Esophagus (tissue), 2 donors: ENCODE results near the gene MID1. TPM values are rescaled to one million over a fixed set of nuclear protein-coding genes. Genes with fewer than 3 reads are reported as not detected.

ENCODE experiments used
- H3K27ac ChIP-seq, 2 donors: one replicate each; pipeline ENCODE4 v1.5.1; 2013; ENCODE audit warnings: low read depth in 2 of 2, mild to moderate bottlenecking in 2 of 2, inconsistent platforms in 1 of 2, low read length in 1 of 2, moderate library complexity in 1 of 2
- H3K27me3 ChIP-seq, 2 donors: one replicate each; pipeline ENCODE4 v1.6.1; 2013; ENCODE audit warnings: low read length in 2 of 2, control low read depth in 1 of 2, mild to moderate bottlenecking in 1 of 2; ENCODE audit not compliant: insufficient read depth in 2 of 2, control insufficient read depth in 1 of 2
- H3K36me3 ChIP-seq, 2 donors: one replicate each; pipeline ENCODE4 v1.6.1; 2013; ENCODE audit warnings: low read length in 1 of 2; ENCODE audit not compliant: control insufficient read depth in 2 of 2, insufficient read depth in 2 of 2
- H3K4me1 ChIP-seq, 2 donors: one replicate each; pipeline ENCODE4 v1.6.1; 2013; ENCODE audit warnings: low read length in 1 of 2; ENCODE audit not compliant: control insufficient read depth in 2 of 2, insufficient read depth in 2 of 2
- H3K4me3 ChIP-seq, 2 donors: one replicate each; pipeline ENCODE4 v1.5.1; 2013; ENCODE audit warnings: low read length in 2 of 2, mild to moderate bottlenecking in 2 of 2, low read depth in 1 of 2, moderate library complexity in 1 of 2
- H3K9me3 ChIP-seq, 2 donors: one replicate each; pipeline ENCODE4 v1.6.1; 2013; ENCODE audit warnings: mild to moderate bottlenecking in 2 of 2, low read depth in 1 of 2, low read length in 1 of 2, moderate library complexity in 1 of 2; ENCODE audit not compliant: control insufficient read depth in 2 of 2, insufficient read depth in 1 of 2
- WGBS, 2 donors: extraction: QIAGEN DNeasy Blood & Tissue Kit; methylation state at CpG; one replicate each; pipeline ENCODE4 v1.1.7; 2013; 5-methylcytosine and 5-hydroxymethylcytosine counted together
- polyA plus RNA-seq, 2 donors: library from polyadenylated mRNA; stranded (reverse); fragments of 200-250 nt; gene quantifications; one replicate each; pipeline ENCODE4 v1.2.3, GENCODE V29; 2013
- donor health status: healthy with polysubstance abuse.
- donor health status: Bipolar disorder and iron deficiency.

MID1 gene
- polyA plus RNA-seq, 2 donors: 4.6 to 4.7 TPM

DNA sequence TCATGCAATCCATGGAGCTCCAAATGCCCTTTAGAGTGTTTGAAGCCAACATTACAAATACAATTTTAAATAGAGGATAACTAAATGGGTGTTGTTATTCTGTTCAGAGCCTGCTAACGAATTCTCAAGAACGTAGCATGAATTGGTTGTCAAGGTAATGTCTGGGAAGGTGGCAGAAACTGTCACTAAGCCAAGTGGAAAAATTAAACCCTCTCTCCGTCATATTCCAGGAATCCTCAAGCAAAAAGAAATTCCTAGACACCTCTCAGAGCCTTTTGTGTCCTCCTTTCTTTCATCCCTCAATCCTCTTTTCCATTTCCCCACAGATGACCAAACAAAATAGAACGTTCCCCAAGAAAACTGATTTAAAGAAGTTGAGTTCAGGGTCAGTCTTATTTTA, 204.0 kb downstream of the MID1 start:
- WGBS, 2 donors: 79 to 85% methylated on average over 4 of the region's 4 CpGs

DNA sequence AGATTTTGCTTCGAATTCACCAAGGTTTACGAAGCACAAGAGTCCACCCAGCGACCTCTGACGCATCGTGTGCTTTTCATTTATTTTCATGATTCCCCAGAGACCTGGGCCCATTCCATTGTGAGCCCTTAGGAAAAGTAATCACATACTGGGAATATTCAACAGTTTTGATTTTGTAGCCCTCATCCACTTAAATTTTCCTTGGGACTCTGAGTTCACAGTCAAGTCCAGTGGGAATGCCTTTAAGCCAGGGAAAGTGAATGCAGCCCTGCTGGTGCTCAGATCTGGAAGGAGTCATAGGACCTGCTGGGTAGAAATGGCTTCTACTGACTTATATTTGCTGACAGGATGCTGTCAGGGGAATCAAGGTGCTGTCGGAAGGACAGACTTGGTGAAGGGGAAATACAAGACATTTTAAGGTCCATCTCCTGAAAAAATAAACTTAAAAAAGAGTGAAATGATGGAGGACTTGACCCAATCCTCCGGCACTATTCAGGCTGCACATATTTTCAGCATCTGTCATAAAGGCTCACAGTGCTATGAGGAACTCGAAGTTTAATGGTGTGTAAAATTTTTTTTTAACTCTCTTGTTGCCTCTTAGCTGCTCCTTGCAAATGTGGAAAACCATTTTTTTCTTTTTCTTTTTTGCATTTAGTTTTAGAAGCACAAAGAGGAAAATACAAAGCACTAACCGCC, 204.9 kb downstream of the MID1 start:
- Histone ChIP-seq H3K36me3 (no peaks in the 10 kb centered on the region), H3K27ac (no peak overlapping the region), H3K4me1 (no peaks in the 10 kb centered on the region), H3K4me3 (no peak overlapping the region), H3K27me3 (no peaks in the 10 kb centered on the region), H3K9me3 (peaks cover 0 to 2% of the 10 kb centered on the region in 2 donors)
- WGBS, 2 donors: 66 to 70% methylated on average over 9 of the region's 9 CpGs

More for the DNA sequence above, 204.0 kb downstream of the MID1 start:
- Histone ChIP-seq H3K4me3 (no peak overlapping the region), H3K27me3 (no peaks in the 10 kb centered on the region), H3K9me3 (peaks cover 0 to 2% of the 10 kb centered on the region in 2 donors), H3K27ac (no peak overlapping the region), H3K4me1 (no peaks in the 10 kb centered on the region), H3K36me3 (no peaks in the 10 kb centered on the region)

DNA sequence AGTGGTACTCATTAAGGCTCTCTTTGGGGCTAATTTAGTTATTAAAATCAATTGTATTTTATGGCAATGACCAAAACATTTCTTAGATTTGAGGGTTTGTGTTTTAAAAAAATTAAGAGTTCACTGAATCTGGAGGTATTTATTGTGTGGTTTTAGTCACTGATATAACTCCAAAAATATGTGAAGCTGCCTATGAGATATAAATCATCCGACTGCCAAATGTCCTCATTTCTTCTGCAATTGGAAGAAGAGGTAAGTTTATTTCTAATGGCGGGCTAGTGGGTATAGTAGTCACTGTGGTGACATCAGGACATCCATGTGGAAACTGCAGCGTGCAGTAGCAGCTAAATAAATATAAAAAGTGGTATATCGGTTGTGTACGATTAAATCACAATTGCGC, 205.5 kb downstream of the MID1 start:
- Histone ChIP-seq H3K36me3 (no peaks in the 10 kb centered on the region), H3K27me3 (no peaks in the 10 kb centered on the region), H3K27ac (no peak overlapping the region), H3K4me1 (no peaks in the 10 kb centered on the region), H3K9me3 (peaks cover 0 to 2% of the 10 kb centered on the region in 2 donors), H3K4me3 (no peak overlapping the region)
- 76 to 88% methylated on average over 6 of the region's 6 CpGs for WGBS, 2 donors

DNA sequence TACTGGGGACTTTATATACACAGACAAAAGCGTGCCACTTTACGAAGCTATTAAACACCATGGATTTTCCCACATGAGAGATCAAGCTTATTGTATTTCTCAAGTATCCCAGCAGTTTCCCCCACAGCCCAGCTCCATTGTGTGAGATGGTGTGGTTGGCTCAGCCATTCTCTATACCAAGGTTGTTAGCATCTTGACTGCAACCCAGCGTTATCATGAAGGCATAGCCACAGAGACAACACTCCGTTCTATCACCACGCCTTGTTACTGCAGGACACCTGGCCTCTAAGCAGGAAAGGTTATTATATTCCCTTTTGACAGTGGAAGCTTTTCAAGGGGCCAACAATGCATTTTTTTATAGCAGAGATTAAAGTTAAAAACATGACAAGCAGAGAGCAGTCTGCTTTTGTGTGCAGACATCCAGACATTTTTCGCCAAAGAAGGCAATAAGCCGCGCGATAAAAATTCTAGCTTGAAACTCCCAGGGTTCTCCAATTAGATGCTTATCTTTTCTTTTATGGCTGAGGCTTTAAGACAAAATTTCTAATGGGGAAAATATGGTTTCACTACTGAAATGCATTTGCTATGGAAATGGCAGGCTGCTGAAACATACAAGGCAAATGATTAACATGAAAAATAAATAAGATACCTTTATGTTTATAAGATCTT, 206.1 kb downstream of the MID1 start:
- no peaks in the 10 kb centered on the region for H3K4me1 ChIP-seq
- H3K27ac ChIP-seq: no peak overlapping the region
- H3K36me3 ChIP-seq: no peaks in the 10 kb centered on the region
- H3K4me3 ChIP-seq: no peak overlapping the region
- WGBS, 2 donors: 88 to 93% methylated on average over 9 of the region's 9 CpGs
- peaks cover 0 to 2% of the 10 kb centered on the region in 2 donors for H3K9me3 ChIP-seq
- H3K27me3 ChIP-seq: no peaks in the 10 kb centered on the region

DNA sequence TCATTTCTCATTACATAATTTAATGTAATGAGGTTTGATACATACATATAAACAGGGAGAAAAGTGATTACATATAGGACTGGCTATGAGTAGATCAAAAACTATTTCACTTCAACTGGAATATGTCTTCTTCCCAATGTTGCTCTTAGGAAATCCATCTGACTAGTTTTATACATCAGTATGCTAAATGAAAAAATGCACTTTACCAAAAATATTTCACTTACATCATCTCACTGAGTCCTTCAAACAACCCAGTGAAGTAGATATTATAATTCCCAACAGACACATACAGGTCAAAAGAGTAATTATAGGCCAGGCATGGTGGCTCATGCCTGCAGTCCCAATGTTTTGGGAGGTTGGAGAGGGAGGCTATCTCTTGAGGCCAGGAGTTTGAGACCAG, 215.9 kb downstream of the MID1 start:
- Histone ChIP-seq H3K27me3 (no peaks in the 10 kb centered on the region), H3K27ac (no peak overlapping the region), H3K4me1 (no peaks in the 10 kb centered on the region), H3K9me3 (no peaks in the 10 kb centered on the region), H3K4me3 (no peak overlapping the region), H3K36me3 (no peaks in the 10 kb centered on the region)

DNA sequence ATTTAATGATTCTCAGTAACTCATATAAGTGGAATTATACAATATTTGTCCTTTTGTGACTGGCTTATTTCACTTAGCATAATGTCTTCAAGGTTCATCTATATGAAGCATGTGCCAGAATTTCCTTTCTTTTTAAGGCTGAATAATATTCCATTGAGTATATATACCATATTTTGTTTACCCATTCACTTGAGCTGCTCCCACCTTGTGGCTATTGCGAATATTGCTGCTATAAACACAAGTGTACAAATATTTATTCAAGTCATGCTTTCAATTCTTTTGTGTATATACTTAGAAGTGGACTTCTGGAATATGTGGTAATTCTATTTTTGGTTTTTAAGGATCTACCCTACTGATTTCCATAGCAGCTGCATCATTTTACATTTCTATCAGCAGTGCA, 219.1 kb downstream of the MID1 start:
- WGBS, 2 donors: 57 to 86% methylated on average over 1 of the region's 1 CpG

DNA sequence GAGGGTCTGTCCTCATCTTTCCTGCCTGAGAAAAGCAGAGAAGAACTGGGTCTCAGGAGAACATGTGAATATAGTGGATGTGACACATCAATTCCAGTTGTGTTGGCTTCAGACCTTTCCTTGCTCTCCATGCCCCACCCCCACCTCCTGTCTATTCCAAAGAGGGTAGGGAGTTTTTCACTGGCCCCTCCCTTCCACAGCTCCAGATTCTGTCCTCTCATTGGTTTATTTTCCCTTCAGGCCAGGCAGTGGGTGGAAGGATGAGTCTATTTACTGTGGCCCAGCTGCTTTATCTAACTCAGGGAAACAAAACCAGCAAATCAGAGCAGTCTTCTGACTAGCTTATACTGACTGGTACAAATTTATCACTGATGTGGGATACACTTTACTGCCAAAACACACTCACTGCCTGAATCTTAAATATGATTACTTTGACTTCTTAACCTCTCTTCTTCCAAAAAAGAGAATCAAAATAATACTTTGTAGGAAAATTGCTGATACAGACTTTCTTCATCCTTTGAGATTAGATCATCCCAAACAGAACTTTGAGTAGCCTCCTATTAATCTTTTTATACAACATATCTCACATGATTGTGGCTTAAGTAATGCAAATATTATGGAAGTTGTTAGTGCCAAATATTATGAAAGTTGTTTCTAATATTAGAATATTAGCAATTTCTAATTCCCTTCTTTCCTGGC, 221.2 kb downstream of the MID1 start:
- Histone ChIP-seq H3K4me3 (no peak overlapping the region), H3K9me3 (no peaks in the 10 kb centered on the region), H3K27ac (no peak overlapping the region), H3K36me3 (no peaks in the 10 kb centered on the region), H3K4me1 (no peaks in the 10 kb centered on the region), H3K27me3 (no peaks in the 10 kb centered on the region)

More for the DNA sequence above, 219.1 kb downstream of the MID1 start:
- H3K36me3 ChIP-seq: no peaks in the 10 kb centered on the region
- no peaks in the 10 kb centered on the region for H3K4me1 ChIP-seq
- no peak overlapping the region for H3K27ac ChIP-seq
- H3K27me3 ChIP-seq: no peaks in the 10 kb centered on the region
- H3K9me3 ChIP-seq: no peaks in the 10 kb centered on the region
- H3K4me3 ChIP-seq: no peak overlapping the region

DNA sequence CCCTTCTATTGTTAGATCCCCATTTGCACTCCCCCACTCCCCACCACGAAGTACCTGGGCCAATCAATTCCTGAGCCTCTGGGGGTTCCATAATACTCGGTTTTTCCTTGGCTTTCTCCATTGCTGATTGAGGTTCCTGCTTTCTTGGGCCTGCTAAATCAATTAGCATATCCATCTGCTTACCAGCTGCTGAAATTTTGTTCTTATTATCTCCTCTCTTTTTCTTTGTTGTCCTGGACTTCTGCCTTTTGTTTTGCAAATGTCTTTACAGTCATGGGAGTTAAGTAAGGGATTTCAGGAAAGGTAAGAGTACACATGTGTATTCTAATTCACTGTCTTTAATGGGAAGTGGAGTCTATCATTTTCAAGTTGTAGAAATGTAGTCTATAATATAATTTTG, 222.2 kb downstream of the MID1 start:
- no peaks in the 10 kb centered on the region for H3K4me1 ChIP-seq
- H3K9me3 ChIP-seq: no peaks in the 10 kb centered on the region
- H3K36me3 ChIP-seq: no peaks in the 10 kb centered on the region
- no peak overlapping the region for H3K4me3 ChIP-seq
- H3K27ac ChIP-seq: no peak overlapping the region
- no peaks in the 10 kb centered on the region for H3K27me3 ChIP-seq
- 39 to 65% methylated on average over 2 of the region's 2 CpGs for WGBS, 2 donors

DNA sequence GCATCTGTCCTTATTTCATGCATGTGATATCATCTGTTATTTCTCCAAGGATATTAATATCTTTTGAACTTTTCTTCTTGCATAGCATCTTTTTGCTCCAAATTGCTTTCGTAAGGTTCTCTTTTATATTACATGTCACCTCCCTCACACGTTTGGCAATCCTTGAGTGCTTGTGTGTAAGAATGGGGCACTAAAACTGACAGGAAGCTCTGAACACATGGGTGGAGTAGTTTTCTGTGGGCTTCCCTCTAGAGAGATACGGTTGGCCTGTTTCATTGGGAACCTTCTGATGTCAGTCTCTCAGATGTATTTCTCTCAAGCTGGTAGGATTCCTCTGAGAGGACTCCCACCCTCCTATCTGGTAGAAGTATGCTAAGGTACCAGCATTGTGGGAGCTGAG, 223.0 kb downstream of the MID1 start:
- Histone ChIP-seq H3K4me1 (no peaks in the 10 kb centered on the region), H3K4me3 (no peak overlapping the region), H3K27ac (no peak overlapping the region), H3K27me3 (no peaks in the 10 kb centered on the region), H3K36me3 (no peaks in the 10 kb centered on the region), H3K9me3 (no peaks in the 10 kb centered on the region)
- WGBS, 2 donors: 65 to 83% methylated on average over 3 of the region's 3 CpGs
